Kidney glomerular epithelial cell (primary cell): Measurements from ENCODE around the gene GMDS.

Experiments
- DNase-seq: peaks from one replicate; lab custom pipeline; 2025; lab: John Stamatoyannopoulos, UW

GMDS gene

DNA sequence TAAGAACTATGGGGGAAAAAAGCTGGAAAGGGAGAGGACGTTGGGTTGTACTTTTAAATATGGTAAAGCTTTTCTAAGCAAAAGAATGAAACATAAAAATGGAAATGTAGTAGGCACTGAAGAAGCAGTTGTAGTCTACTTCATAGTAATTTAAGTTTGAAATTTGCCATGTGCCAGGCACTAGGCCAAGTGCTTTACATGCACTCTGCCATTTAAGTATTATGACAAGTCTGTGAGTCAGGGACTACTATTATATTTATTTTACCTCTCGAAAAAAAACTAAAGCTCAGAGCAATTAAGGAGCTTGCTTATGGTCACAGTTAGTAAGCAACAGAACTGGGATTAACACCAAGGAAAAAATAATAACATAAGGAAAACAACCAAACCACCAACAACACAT, 257.8 kb downstream of the GMDS start:
- no peak for DNase-seq

DNA sequence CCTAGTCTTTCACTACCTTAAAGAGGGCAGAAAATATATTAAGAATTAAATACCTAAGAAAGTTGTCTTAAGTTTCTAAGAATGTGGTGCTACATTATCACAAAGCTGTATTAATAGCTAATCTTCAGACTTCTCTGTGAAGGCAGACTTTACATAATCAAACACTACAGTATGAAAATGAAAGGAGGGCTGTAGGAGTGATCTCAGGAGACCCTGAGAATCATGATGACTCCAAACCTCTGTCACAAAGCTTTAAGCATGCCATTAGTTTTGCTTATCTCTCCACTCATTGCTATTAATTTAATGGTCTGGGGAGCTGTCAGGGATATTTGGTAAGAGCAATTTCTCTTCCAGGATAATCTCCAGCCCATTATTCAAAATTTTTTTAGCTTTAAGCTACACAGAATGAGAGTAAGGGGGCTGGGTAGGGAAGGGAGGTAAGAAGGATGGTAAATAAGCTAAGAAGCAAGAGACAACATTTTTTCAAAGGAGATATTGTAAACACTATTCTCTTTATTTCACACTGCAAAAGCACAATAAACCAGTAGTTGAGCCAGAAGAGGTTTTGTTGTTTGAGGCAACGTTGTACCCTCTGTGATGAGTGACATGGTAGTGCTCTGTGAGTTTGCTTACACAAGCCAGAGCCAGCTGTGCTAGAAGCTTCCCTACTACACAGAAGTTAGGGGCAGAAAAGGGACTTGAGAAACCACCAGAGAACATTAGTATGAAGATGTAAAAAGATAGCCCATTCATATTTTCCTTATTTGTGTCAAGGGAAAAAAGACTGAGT, 258.8 kb downstream of the GMDS start:
- no peak for DNase-seq

DNA sequence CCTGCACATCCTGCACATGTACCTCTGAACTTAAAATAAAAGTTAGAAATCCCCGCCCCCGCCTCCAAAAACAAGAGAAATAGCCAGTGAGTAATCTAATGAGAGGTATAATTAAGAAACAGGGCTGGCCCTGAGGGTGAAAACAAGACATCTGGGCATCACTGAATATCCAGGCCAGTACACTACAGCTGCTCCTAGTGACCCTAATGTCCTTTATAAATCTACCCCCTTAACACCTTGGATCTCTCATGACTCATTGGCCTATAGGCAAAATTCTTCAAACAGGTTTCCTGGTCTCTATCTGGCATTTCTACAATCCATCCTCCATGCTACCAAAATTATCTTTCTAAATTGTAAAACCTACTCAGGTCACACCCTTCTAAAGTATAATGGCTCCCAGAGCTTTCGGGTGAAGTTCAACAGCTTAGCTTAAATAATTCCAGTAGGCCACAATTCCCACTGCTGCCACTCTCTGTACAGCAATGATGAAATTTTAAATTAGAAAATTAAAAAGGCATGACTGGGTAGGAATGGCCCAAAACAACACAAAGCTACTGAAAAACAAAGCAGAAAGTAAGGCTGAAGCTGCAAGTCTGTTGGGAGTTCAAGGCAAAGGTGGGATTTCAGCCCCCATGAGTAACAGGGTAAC, 260.9 kb downstream of the GMDS start:
- DNase-seq: no peak

DNA sequence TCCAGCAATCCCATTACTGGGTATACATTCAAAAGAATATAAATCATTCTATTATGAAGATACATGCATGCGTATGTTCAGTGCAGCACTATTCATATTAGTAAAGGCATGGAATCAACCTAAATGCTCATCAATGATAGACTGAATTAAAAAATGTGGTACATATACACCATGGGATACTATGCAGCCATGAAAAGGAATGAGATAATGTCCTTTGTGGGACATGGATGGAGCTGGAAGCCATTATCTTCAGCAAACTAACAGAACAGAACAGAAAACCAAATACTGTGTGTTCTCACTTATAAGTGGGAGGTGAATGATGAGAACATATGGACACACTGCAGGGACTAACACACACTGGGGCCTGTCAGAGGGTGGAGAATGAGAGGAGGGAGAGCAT, 261.6 kb downstream of the GMDS start:
- no peak for DNase-seq

DNA sequence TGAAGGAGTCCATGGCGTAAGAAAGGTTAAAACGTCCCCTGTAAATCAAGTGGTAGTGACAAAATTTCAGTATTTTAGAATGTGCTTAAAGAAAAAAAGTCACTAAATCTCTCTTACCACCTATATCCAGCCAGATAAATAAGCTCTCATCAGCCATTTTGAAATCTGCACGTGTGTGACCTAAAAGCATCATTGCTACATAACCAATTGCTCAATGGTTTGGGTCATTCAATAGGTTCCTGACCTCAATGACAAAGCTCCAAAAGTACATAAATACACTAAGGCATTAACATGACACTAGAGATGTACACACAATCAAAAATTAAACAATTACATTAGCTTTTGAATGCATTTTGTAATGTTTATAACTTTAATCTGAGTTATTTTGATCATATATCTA, 272.4 kb downstream of the GMDS start:
- DNase-seq: no peak

DNA sequence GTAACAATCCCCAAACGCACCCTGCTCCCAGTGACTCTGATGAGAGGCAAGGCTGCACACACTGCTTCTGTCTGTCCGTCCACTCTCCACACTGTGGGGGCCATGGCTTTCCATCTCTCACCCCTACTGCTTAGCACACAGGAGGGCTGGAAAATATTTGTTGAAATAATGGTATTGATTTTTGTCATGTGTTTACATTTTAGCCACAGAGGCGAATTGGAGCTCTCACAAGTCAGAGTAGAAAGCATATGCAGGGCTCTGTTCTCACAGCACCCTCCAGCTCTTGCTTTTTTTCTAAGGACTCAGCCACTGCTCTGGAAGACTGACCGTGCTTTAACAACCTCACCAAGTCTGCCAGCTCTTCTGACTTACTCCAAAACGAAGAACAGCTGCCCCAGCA, 273.8 kb downstream of the GMDS start:
- no peak for DNase-seq

DNA sequence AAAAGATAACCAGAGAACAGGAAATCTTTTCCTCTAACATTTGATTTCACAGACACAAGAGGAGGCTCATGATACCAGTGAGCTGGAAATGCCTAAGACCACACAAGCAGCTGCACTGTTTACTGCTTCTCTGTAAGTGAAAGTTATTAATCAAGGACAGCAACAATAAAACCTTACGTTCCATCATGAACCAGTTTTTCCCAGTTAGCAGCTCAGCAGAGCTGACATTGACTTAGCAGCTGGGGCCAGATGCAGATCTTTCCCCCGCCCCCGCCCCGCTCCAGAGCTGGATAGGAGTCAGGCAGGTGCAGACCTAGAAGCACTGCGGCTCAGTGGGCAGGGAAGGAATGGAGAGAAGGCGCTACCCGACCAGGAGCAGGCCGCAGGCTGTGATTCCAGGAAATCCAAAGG, 275.2 kb downstream of the GMDS start:
- no peak for DNase-seq

DNA sequence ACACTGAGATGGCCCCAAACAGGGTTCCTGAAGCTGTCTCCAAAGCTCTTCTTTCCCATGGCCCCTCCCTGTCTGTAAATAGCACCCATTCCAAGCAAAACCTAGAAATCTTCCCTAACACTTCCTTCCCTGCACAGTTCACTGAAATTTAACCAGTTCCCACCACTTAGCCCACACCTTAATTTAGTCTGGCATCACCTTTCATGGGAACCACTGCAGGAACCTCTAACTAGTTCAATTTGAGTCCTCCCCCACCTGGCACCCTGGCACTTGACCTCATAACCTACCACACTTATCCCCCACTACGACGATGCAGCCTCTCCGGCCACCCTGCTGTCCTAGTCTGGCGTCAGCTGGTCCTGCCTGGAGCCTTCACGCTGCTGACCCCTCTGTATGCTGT, 278.7 kb downstream of the GMDS start:
- DNase-seq: no peak

DNA sequence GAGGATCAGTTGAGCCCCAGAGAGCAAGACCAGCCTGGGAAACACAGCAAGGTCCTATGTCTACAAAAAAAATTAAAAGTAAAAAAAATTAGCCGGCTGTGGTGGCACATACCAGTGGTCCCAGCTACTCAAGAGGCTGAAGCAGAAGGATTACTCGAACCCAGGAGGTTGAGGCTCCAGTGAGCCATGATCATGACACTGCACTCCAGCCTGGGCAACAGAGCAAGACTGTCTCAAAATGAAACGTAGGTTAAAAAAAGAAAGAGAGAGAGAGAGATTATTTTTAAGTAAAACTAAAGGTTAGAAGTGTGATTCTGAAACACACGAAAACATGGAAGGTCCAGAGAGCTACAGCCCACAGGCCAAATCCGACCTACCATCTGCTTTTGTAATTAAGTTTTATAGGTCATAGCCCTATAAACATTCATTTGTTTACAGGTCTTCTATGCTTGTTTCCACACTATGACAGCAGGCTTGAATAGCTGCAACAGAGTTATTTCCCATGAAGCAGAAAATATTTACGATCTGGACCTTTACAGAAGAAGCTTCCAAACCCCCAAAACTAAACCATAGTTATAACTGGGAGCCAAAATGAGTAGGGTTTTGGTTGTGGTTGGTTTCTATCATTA, 279.7 kb downstream of the GMDS start:
- no peak for DNase-seq

DNA sequence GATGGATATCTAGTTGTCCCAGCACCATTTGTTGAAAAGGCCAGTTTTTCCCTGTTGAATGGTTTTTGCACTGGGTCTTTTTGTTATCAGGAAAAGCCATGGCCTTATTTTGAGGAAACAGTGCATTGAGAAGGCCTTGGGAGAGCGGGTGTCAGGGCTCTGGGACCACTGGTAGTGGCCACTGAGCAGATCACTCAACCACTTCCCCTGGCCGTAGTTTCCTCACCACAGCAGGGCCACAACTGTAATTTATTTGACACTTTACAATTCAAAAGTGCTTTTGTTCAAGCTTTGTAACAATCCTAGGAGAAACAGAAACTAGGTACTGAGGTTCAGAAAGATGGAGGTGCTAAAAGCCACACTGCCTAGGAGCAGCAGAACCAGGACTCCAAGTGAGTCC, 281.8 kb downstream of the GMDS start:
- no peak for DNase-seq

DNA sequence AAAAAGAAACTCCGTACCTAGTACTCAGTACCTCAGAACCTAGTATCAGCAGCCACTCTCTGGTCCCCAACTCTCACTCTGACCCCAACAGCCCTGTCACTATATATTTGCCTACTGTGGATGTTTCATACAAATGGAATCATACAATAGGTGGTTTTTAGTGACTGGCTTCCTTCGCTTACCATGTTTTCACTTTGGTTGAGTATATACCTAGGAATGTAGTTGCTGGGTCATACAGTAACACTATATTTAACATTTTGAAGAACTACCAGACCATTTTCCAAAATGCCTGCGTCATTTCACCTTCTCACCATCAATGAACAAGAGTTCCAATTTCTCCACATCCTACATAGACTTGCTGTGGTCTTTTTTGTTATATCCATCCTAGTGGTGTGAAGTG, 283.2 kb downstream of the GMDS start:
- no peak for DNase-seq

DNA sequence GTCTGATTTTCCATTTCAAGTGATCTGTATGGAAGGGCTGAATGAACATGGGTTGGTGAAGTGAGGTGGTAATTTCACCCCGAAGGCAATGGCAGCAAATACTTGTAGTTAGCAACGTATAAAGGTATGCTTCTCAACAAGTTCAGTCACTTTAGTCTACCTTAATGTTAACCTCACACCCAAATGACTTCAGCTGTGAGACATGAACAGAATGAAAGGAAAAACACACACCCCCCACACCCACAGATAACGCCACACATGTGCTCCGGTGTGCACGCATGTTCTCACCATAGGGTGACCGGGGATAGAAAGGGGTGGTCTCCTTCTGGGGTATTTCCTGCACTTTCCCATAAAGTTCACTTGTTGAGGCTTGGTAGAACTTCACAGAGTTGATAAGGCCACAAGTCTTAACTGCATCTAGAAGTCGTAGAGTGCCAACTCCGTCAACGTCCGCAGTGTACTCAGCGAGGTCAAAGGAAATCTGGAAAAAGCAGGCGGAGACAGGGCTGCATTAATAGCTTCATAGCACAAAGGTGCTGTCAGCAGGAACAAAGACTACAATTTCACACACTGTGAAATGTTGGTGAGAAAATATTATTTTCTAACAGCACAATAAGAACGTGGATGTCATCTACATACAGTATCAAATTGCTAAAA, 284.8 kb downstream of the GMDS start:
- no peak for DNase-seq

DNA sequence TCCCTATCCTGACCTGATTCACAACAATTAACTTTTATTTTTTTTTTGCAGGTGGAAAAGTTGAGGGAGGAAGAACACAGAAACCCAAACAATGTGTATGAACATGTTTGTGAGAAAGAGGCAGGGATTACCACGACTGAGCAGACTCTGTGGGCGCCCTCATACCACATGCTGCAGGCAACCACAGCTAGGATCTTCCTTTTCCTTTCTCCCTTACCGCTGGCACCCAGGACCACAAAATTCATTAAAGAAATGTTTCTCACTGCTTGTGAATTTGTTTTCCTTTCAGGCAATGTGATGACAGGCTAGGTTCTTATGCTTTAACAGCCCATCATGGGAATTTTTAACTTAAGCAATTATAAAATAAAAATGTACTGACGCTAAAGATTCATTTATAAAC, 287.1 kb downstream of the GMDS start:
- no peak for DNase-seq

DNA sequence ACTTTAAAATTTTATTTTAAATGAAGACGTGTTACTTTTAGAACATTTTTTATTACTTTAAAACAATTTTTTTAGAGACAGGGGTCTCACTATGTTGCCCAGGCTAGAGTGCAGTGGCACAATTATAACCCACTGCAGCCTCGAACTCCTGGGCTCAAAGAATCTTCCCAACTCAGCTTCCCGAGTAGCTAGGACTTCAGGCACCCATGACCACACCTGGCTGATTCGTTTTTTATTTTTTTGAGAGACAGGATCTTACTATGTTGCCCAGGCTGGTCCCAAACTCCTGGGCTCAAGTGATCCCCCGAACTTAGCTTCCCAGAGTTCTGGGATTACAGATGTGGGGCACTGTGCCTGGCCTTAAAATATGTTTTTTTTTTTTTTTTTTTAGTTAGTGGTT, 287.7 kb downstream of the GMDS start:
- DNase-seq: no peak

DNA sequence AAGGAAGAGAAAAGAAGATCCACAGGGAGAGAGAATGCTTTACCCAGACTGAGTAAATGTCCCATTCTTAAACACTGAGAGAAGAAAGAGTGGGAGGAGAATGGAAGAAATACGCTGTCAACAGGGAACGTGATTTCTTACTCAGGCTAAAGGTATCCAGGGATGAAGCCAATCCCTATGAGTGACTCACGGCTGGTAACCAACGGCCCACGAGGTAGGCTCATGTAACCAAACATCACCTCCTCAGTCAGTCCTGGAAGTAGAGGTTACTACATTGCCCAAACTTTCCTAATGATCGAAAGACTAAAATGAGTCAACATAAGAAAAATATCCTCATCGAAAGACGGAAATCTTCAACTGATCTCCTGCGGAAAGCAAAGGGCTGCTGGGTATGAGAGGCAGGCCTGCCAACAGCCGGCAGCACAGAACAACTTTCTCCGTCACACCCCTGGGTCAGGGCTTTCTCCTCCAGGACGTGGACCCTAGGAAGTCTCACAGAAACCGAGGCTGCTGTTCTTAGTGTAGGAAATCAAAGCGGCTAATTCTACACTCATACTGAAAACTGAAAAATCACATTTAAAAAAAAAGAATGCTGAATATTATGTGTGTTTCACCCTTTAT, 292.6 kb downstream of the GMDS start:
- peak; percentile 95 for DNase-seq

DNA sequence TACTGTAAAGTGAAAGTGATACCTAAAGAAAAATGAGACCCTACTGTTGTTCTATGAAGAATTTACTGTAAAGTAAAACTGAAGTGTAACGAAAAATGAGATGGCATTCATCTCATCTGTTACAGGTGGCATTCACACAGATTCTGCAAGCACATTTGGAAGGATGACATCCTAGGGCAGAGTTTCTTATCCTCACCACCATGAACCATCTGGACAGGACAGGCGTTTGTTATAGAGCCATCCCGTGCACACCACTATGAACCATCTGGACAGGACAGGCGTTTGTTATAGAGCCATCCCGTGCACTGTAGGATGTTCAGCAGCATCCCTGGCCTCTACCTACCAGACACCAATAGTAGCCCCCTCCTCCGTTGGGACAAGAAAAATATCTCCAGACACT, 294.8 kb downstream of the GMDS start:
- no peak for DNase-seq

DNA sequence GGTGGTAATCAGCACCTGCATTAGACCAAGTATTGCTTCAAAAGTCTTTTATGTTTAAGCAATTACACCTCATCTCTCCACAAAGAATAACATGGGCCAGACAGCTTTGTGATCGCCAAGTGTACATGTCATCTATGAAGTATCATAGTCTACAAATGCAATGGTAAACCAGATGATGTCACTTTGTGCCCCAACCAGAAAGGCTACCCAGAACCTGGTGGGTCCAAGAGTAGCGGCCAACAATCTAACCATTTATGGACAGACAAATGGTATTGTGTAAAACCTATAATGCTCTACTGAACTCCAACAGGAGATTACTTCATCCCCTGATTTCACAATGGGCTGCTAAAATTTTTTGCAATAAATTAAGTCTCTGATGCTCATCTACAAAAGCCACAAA, 295.9 kb downstream of the GMDS start:
- peak; percentile 81 for DNase-seq

DNA sequence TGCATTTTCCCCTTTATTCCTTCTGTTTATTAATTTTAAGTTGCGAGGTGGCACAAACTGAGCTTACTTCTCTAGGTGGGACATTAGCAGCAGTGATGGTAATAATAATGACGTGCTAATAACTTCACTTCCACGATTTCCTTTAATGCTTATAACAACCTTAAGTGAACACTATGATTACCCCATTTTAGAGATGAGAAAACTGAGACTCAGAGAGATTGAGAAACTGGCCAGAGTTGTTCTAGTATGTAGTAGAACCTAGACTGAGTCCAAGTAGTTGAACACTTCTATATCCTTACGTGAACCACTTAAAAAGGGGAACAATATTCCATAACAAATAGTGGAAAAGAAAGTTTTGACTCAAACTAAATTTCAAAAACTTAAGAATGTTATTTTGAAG, 297.5 kb downstream of the GMDS start:
- no peak for DNase-seq

DNA sequence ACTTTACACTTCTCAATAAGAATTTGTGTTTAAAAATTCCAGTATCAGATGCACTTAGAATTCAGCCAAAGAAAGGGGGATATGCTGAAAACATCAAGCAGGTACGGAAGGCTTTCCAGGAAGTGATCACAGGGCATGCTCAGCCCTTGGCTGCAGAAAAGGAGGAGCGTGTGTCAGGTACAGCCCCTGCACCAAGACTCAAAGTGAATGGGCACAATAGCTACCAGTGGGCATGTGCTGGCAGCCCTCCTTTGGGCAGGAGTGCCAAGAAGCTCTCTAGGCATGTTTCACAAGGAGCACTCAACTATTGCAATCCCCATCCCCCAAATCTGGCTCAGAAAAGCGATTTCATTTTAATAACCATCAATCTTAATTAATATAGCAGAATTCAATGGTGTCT, 298.8 kb downstream of the GMDS start:
- DNase-seq: no peak

DNA sequence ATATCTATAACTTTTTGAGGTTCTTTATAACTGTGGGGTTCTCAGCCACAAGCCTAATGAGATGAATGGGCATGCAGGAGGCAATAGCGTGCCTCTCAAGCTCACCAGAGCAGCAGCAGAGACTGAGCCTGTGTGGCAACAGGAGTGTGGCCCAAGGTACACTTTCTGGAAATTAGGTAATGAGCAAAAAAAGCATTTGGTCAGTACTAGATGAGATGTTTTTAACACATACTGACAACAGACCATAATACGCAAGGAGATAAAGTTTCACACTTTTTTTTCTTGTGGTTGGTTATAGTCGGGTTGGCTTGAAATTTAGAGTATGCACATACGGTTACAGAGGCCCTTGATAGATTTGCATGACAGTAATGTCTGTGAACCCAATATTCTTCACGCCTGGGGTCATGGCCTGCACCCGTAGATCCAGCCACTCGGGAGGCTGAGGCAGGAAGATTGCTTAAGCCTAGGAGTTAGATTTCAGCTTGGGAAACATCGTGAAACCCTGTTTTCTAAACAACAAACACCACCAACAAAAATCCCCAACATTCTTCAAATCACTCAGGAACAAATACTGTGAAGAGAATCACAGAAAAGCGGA, 300.1 kb downstream of the GMDS start:
- no peak for DNase-seq

DNA sequence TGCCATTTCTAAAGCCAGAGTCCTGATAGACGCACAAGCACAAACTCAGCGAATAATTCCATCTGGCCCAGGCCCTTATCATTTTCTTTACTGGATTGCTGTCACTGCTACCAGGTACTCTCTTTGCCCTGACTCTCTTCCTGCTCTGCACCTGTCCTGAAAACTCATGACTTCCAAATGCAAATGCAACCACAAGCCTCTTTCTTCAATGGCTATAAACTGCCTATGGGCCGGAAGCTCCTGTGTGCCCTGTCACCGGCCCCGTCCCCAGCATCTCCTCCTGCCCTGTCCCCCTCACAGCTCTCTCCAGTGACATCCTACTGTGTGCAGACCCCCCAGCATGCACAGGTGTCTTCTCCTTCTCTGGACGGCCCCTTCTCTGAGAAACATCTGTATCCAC, 302.6 kb downstream of the GMDS start:
- DNase-seq: no peak

DNA sequence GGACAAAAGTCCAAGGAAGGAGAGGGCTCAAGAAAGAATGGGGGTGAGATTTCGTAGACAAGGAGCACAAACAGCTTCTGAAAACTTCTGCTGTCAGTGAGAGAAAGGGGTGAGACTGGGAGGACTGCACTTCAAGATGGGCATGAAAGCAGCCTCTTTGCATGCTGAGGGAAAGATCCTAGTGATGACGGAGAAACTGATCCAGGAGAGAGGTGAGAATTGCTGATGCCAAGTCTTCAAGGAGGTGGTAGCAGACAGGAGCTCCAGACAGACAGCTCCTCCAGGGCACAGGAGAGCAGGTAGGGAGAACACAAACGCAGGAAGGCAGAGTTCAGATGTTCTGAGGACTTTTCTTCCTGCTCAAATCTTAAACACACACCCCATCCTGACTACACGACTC, 303.9 kb downstream of the GMDS start:
- no peak for DNase-seq
